Neural cell (in vitro differentiated cells): ENCODE results near the gene B4GALT4. TPM values are rescaled to one million over a fixed set of nuclear protein-coding genes. Genes with fewer than 3 reads are reported as not detected.

Source experiments
- H2AFZ ChIP-seq: fragments of 200-600, 300-800 bp; sonication (generic), shearing (Covaris generic); 2 replicates; pipeline ENCODE4 v1.6.0; 2014; ENCODE audit warnings: low read depth, mild to moderate bottlenecking, antibody characterized with exemption, low read length, moderate library complexity
- H3F3A ChIP-seq: fragments of 200-600 bp; shearing (Covaris generic); 2 replicates; pipeline ENCODE4 v1.6.1; 2016; ENCODE audit warnings: mild to moderate bottlenecking, moderate library complexity, mixed read lengths, antibody characterized with exemption, low read length; ENCODE audit not compliant: insufficient read depth, poor library complexity, severe bottlenecking
- H3K27ac ChIP-seq: fragments of 200-600, 300-800 bp; sonication (generic), shearing (Covaris generic); 2 replicates; pipeline ENCODE4 v1.5.1; 2014; ENCODE audit warnings: mild to moderate bottlenecking, low read length, moderate library complexity
- H3K27me3 ChIP-seq: fragments of 300-800, 200-600 bp; sonication (generic), shearing (Covaris generic); 2 replicates; pipeline ENCODE4 v1.6.0; 2014; ENCODE audit warnings: mild to moderate bottlenecking, low read depth, low read length, moderate library complexity; ENCODE audit not compliant: insufficient read depth
- H3K36me3 ChIP-seq: fragments of 300-800, 200-600 bp; sonication (generic), shearing (Covaris generic); 2 replicates; pipeline ENCODE4 v1.5.1; 2014; ENCODE audit warnings: mild to moderate bottlenecking, antibody characterized with exemption, low read length, moderate library complexity; ENCODE audit not compliant: insufficient read depth
- H3K4me2 ChIP-seq: fragments of 300-800, 200-600 bp; sonication (generic), shearing (Covaris generic); 2 replicates; pipeline ENCODE4 v1.6.0; 2014; ENCODE audit warnings: mild to moderate bottlenecking, low read length
- H3K4me3 ChIP-seq: fragments of 300-800, 200-600 bp; sonication (generic), shearing (Covaris generic); 2 replicates; pipeline ENCODE4 v1.5.1; 2014; ENCODE audit warnings: mild to moderate bottlenecking, low read length, moderate library complexity
- H3K79me2 ChIP-seq: fragments of 200-600 bp; shearing (Covaris generic); replicated peaks from 2 replicates; pipeline ENCODE4 v1.6.0; 2014; ENCODE audit warnings: mild to moderate bottlenecking, low read length, moderate library complexity; ENCODE audit not compliant: insufficient read depth
- H3K9ac ChIP-seq: fragments of 300-800, 200-600 bp; sonication (generic), shearing (Covaris generic); 2 replicates; pipeline ENCODE4 v1.6.1; 2016; ENCODE audit warnings: mild to moderate bottlenecking, low read length, mixed read lengths
- H3K9me2 ChIP-seq: fragments of 200-600 bp; shearing (Covaris generic); 2 replicates; pipeline ENCODE4 v1.6.1; 2016; ENCODE audit warnings: mild to moderate bottlenecking, low read length, mixed read lengths; ENCODE audit not compliant: insufficient read depth
- H3K9me3 ChIP-seq: fragments of 200-600, 300-800 bp; sonication (generic), shearing (Covaris generic); 2 replicates; pipeline ENCODE4 v1.6.1; 2016; ENCODE audit warnings: mild to moderate bottlenecking, mixed run types, low read length, moderate library complexity, mixed read lengths
- H4K20me1 ChIP-seq: fragments of 200-600 bp; shearing (Covaris generic); 2 replicates; pipeline ENCODE4 v1.6.1; 2016; ENCODE audit warnings: mild to moderate bottlenecking, mixed run types; ENCODE audit not compliant: insufficient read depth
- EP300 ChIP-seq: fragments of 450-650 bp; conservative IDR thresholded peaks from 2 replicates; pipeline ENCODE4 v1.6.1; 2014; ENCODE audit warnings: antibody characterized with exemption, mild to moderate bottlenecking, moderate library complexity; ENCODE audit not compliant: poor library complexity, severe bottlenecking
- EZH2 ChIP-seq: fragments of 200-600, 300-800 bp; shearing (Covaris generic), sonication (generic); IDR thresholded peaks from 2 replicates; pipeline ENCODE4 v1.6.1; 2014; ENCODE audit warnings: antibody characterized with exemption, low read length, borderline replicate concordance, mild to moderate bottlenecking; ENCODE audit not compliant: insufficient read depth, poor library complexity, severe bottlenecking
- POLR2AphosphoS5 ChIP-seq: IDR thresholded peaks from 2 replicates; pipeline ENCODE4 v1.6.1; 2012
- REST ChIP-seq: IDR thresholded peaks from 2 replicates; pipeline ENCODE4 v1.6.1; 2012; ENCODE audit warnings: borderline replicate concordance
- SMC3 ChIP-seq: fragments of 450-650 bp; conservative IDR thresholded peaks from 2 replicates; pipeline ENCODE4 v1.6.1; 2014; ENCODE audit warnings: antibody characterized with exemption, mild to moderate bottlenecking, moderate library complexity; ENCODE audit not compliant: poor library complexity
- TAF1 ChIP-seq: IDR thresholded peaks from 2 replicates; pipeline ENCODE4 v1.6.1; 2012; ENCODE audit warnings: low read depth
- polyA plus RNA-seq: library from polyadenylated mRNA; depleted of rRNA; stranded (reverse); fragments of >200 nt; gene quantifications from 2 replicates; pipeline ENCODE4 v1.2.3, GENCODE V29; 2014
- TF ChIP-seq, protein P1 (sequence below): fragments of 450-650 bp; IDR thresholded peaks from 2 replicates; pipeline ENCODE4 v1.5.1; 2014; ENCODE audit warnings: antibody characterized with exemption, mild to moderate bottlenecking, moderate library complexity; ENCODE audit not compliant: poor library complexity, severe bottlenecking

Gene B4GALT4
- polyA plus RNA-seq, 1 donor from 2014 or later: 11.8 TPM

DNA sequence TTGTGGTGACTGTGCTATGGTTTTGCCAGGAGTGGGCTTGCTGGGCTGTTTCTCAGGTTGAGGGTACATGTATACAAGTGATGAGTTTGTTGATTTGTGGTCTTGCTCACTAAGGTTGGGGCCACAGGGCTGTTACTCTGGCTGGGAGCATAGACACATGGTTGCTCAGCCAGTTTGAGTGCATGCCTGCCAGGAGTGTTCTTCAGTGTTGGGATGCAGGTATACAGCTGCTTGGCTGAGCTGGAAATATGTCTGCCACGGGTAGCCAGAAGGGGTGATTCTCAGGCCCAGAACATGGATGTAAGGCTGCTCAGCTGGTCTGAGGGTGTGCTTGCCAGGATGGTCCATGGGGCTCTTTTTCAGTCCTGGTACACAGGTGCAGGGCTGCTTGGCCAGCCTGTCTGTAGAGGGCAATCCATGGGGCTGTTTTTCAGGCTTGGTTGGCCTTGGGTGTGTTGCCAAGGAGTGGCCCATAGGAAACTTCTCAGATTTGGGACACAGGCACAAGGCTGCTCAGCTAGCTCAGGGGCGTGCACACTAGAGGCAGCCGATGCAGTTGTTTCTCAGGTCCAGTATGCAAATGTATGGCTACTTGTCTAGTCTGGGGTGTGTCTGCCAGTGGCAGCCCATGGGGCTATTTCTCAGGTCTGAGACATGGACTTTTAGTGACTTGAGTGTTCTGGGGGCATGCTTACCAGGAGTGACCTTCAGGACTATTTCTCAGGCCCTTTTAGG is 48.2 kb upstream of the B4GALT4 start:
- Histone ChIP-seq H3K27me3 (peaks cover 15% of the 10 kb centered on the region), H3K27ac (no peak overlapping the region), H3K9me3 (no peaks in the 10 kb centered on the region), H3K4me3 (no peak overlapping the region), H3K79me2 (no peaks in the 10 kb centered on the region), H3K4me2 (no peak overlapping the region), H3K36me3 (no peaks in the 10 kb centered on the region), H3F3A (no peaks in the 10 kb centered on the region), H4K20me1 (no peaks in the 10 kb centered on the region), H2AFZ (no peak overlapping the region), H3K9me2 (no peaks in the 10 kb centered on the region), H3K9ac (no peak overlapping the region)
- TF ChIP-seq EP300: no peak
- TF ChIP-seq EZH2: no peak

DNA sequence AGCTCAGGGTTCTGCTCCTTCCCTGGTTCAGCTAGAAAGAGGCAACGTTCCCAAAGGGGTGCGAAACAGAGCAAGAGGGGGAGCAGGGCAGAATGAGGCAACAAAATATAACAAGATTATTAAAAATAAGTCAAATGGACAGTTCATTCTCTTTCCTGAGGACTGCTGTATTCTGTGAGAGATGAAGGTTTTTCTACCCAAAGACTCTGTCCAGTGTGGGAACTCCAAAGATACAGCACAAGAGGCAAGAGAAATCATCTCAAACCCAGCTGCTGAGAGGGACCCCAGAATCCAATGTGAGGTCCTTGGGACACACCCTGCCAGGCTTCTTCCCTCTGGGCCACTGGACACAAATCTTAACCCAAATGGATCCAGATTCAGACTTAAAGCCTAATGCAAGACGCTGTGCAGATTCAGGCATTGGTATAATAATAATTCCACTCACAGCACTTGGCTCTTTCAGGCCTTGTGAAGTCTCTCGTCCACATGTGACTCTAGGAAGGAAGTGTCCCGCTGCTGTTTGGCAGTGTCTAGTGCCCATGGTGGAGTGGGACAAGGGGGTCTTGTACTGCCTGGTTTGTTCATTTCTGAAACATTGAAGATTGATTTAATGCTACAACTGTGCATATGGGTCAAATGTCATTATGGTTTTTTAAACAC is 39.0 kb upstream of the B4GALT4 start:
- Histone ChIP-seq H3K27me3 (no peaks in the 10 kb centered on the region), H3K9me2 (no peaks in the 10 kb centered on the region), H3F3A (no peaks in the 10 kb centered on the region), H3K4me3 (no peak overlapping the region), H3K79me2 (no peaks in the 10 kb centered on the region), H4K20me1 (no peaks in the 10 kb centered on the region), H3K36me3 (no peaks in the 10 kb centered on the region), H2AFZ (no peak overlapping the region), H3K27ac (no peak overlapping the region), H3K9ac (no peak overlapping the region), H3K4me2 (no peak overlapping the region), H3K9me3 (no peaks in the 10 kb centered on the region)
- TF ChIP-seq TAF1 (no peak), EZH2 (no peak), EP300 (no peak), POLR2AphosphoS5 (no peak), REST (no peak), SMC3 (no peak)
- TF ChIP-seq, protein P1, sequence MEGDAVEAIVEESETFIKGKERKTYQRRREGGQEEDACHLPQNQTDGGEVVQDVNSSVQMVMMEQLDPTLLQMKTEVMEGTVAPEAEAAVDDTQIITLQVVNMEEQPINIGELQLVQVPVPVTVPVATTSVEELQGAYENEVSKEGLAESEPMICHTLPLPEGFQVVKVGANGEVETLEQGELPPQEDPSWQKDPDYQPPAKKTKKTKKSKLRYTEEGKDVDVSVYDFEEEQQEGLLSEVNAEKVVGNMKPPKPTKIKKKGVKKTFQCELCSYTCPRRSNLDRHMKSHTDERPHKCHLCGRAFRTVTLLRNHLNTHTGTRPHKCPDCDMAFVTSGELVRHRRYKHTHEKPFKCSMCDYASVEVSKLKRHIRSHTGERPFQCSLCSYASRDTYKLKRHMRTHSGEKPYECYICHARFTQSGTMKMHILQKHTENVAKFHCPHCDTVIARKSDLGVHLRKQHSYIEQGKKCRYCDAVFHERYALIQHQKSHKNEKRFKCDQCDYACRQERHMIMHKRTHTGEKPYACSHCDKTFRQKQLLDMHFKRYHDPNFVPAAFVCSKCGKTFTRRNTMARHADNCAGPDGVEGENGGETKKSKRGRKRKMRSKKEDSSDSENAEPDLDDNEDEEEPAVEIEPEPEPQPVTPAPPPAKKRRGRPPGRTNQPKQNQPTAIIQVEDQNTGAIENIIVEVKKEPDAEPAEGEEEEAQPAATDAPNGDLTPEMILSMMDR: no peak
